SK-MEL-5 (cell line): ENCODE results near the gene RCAN2. TPM values are rescaled to one million over a fixed set of nuclear protein-coding genes. Genes with fewer than 3 reads are reported as not detected.
A peak's percentile ranks its signal among the peaks of the same experiment; 100 is the strongest.

Experiments
- DNase-seq: peaks from one replicate; pipeline ENCODE4 v3.0.0-alpha.2; 2016; ENCODE audit warnings: low read depth, low spot score
- in situ Hi-C: cut with HindIII; loops from 2 replicates; pipeline ENCODE4 v1.10.0; 2016; ENCODE audit warnings: low sequenced_read_pairs, high pct_unique_total_duplicates, low pct_unique_long_range_greater_than_20kb
- total RNA-seq: library from RNA; depleted of rRNA; stranded (reverse); fragments of >200 nt; shearing (Covaris generic); gene quantifications from 2 replicates; pipeline ENCODE4 v1.2.3, GENCODE V29; 2014; rRNA removed

The RCAN2 gene
- total RNA-seq, 1 experiment from 2014 or later, result 0.11 TPM

- in situ Hi-C loops, result no loop called here
- no peak for DNase-seq
These were observed 291.9 kb downstream of the RCAN2 start for GRCh38 chr6:46199387-46199786.

DNA sequence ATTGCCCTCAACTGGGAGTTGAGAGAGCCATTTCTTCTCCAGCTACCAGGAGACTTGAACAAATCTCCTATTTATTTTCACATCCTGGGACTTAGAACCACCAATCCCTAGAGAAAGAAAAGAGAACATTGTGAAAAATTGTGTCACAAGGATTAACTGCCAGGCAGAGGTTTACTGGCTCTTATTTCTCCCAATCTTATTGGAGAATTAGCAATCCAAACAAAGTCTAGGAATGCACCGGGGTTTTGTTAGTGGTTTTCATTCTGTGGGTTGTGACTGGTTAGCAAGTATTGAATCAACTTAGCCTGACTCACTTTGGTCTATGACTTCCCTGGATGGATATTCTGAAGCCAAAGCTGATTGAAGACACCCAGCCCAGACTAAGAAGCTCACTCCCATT is 299.3 kb downstream of the RCAN2 start:
- DNase-seq, result peak; percentile 70
- in situ Hi-C loops, result no loop called here

DNA sequence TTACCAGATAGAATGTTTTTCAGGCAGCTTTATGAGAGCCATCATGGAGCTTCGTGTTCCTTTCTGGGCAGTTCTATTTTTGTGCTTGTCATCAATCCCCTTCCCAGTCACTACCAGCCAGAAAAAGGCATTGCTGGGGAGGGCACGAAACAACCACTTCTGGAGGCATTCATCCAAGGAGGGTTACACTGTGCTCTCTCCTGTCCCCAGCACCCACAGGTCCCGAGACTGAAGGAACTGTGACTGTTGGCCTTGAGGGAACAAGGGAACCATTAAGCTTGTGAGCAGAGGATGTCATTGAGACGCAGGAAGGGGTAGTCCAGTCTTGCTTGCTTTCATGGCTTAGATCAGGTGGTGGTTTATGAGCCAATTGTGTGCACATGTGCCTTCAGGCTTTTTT is 300.4 kb downstream of the RCAN2 start:
- peak; percentile 81 for DNase-seq
- in situ Hi-C loops, result no loop called here

GRCh38 chr6:46189726-46190125 is 301.5 kb downstream of the RCAN2 start:
- in situ Hi-C loops, result no loop called here
- DNase-seq, result no peak

DNA sequence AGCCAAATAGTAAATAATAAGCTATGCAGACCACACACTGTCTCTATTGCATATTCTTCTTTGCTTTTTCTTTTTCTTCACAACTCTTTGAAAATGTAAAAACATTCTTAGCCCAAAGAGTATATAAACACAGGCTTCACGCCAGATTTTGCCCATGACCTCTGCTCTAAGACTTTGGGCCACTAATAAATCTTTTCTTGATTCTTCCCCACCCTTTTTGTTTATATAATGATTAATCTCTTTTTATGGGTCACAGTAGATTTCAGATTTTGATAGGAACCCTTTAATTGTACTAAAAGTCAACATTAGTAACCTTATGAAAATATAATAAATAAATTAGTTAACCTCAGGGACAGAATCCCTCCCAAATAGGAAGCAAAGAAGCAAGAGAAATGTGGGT is 304.7 kb downstream of the RCAN2 start:
- in situ Hi-C loops, result no loop called here
- no peak for DNase-seq

- in situ Hi-C loops, result no loop called here
- no peak for DNase-seq
These were observed 307.1 kb downstream of the RCAN2 start for GRCh38 chr6:46184114-46184513.

DNA sequence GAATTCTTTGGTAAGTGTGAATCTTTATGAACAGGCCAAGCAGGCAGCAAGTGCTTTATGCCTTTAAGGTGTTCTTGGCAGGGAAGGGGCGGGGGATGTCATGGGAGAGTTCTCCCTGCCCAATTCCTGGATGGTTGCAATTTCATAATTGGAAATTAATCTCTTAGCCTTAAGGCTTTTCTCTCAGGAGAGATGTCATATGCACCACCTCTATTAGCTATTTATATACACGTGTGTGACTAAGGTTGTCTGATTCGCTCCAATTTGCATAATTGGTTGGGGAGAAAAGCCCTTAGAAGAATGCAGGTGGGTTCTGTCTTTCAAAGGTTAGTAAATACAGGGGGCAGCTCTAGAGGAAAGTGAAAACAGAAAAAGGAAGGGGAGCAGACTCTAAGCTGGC is 315.3 kb downstream of the RCAN2 start:
- DNase-seq, result no peak
- in situ Hi-C loops, result no loop called here

GRCh38 chr6:46175446-46175845 is 315.8 kb downstream of the RCAN2 start:
- in situ Hi-C loops, result no loop called here
- DNase-seq, result no peak

GRCh38 chr6:46174904-46175303 is 316.3 kb downstream of the RCAN2 start:
- in situ Hi-C loops, result no loop called here
- DNase-seq, result no peak

DNA sequence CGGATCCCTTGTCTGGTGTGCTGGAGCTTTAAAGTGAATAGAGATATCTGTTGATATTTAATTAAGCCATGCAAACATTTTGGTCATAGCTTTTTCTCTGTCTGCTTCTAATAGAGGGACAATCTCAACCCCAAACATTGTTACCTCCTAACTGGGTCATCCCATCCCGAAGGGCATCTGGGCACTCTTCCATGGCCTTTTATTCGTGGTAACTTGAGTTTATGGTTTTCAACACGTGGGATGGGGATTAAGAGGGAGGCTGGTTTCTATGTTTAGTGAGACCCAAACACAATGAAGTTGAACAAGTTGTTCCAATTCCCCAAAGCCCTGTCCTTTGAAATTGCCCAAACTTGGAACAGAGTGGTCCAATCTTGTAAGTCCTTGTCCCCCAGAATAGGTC is 319.1 kb downstream of the RCAN2 start:
- DNase-seq, result no peak
- in situ Hi-C loops, result no loop called here

Other genes starting within 250 kb of the RCAN2 start
- 0.34 and 0.56 TPM in 2 replicates for gene CYP39A1, start 161.4 kb upstream of the RCAN2 start, total RNA-seq
- 2.1 and 6.5 TPM in 2 replicates for gene SLC25A27, start 161.5 kb upstream of the RCAN2 start, total RNA-seq
- gene TDRD6, start 196.4 kb upstream of the RCAN2 start, total RNA-seq, result 0.05 TPM in 1 of 2 replicates, not detected in the other
- gene PLA2G7, start 243.9 kb upstream of the RCAN2 start, total RNA-seq, result 0.19 and 0.53 TPM in 2 replicates